Tibial artery (tissue), 4 donors: ENCODE results near the gene MED23.

Experiments used
- DNase-seq, 2 donors: peaks; one replicate each; pipeline ENCODE4 v3.0.0-alpha.2; 2019
- H3K27ac ChIP-seq, 2 donors: fragments of 200-600 bp; sonication (generic) in 1 of 2; 1 replicate in 1 of 2; 2 replicates in 1 of 2; pipeline ENCODE4 v1.5.1; 2018 to 2019; ENCODE audit warnings: mild to moderate bottlenecking in 1 of 2
- H3K27me3 ChIP-seq, 2 donors: fragments of 200-600 bp; sonication (generic) in 1 of 2; one replicate each; pipeline versions ENCODE4 v1.5.1 to v1.6.0; 2016 to 2019
- H3K36me3 ChIP-seq, 3 donors: fragments of 200-600 bp; sonication (generic) in 2 of 3; one replicate each; pipeline ENCODE4 v1.5.1; 2016 to 2019; ENCODE audit warnings: mild to moderate bottlenecking in 2 of 3
- H3K4me1 ChIP-seq, 4 donors: fragments of 200-600 bp; sonication (generic) in 2 of 4; 1 replicate in 3 of 4; 2 replicates in 1 of 4; pipeline ENCODE4 v1.5.1; 2016 to 2019
- H3K4me3 ChIP-seq, 2 donors: fragments of 200-600 bp; sonication (generic) in 1 of 2; 1 replicate in 1 of 2; 2 replicates in 1 of 2; pipeline ENCODE4 v1.5.1; 2018 to 2019; ENCODE audit warnings: mild to moderate bottlenecking in 2 of 2
- H3K9me3 ChIP-seq, 3 donors: fragments of 200-600 bp; sonication (generic) in 1 of 3; one replicate each; pipeline ENCODE4 v1.5.1; 2016 to 2019
- intact Hi-C: fragments of 100-400 bp; cut with DNase I; formaldehyde crosslinking; loops from one replicate; pipeline ENCODE4 v1.15.0; 2023; ENCODE audit warnings: low total_unique reads
- TF ChIP-seq, protein P1 (sequence below), 2 experiments: fragments of 200-600 bp in 1 of 2; fragments of 450-650 bp in 1 of 2; IDR thresholded peaks; one replicate each; pipeline ENCODE4 v1.5.1; 2017 to 2019; ENCODE audit warnings: antibody characterized with exemption in 2 of 2, mild to moderate bottlenecking in 1 of 2, moderate library complexity in 1 of 2

The MED23 gene

GRCh38 chr6:131658287-131658686 lies 30.2 kb upstream of the MED23 start:
- Histone ChIP-seq H3K36me3 (no peaks in the 10 kb centered on the region), H3K4me3 (no peak overlapping the region), H3K27me3 (no peaks in the 10 kb centered on the region), H3K9me3 (no peaks in the 10 kb centered on the region), H3K27ac (no peak overlapping the region), H3K4me1 (no peaks in the 10 kb centered on the region)
- TF ChIP-seq, protein P1, sequence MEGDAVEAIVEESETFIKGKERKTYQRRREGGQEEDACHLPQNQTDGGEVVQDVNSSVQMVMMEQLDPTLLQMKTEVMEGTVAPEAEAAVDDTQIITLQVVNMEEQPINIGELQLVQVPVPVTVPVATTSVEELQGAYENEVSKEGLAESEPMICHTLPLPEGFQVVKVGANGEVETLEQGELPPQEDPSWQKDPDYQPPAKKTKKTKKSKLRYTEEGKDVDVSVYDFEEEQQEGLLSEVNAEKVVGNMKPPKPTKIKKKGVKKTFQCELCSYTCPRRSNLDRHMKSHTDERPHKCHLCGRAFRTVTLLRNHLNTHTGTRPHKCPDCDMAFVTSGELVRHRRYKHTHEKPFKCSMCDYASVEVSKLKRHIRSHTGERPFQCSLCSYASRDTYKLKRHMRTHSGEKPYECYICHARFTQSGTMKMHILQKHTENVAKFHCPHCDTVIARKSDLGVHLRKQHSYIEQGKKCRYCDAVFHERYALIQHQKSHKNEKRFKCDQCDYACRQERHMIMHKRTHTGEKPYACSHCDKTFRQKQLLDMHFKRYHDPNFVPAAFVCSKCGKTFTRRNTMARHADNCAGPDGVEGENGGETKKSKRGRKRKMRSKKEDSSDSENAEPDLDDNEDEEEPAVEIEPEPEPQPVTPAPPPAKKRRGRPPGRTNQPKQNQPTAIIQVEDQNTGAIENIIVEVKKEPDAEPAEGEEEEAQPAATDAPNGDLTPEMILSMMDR (IDR thresholded peaks at IDR 0.05), result no peak
- DNase-seq, result no peak
- intact Hi-C loops, result no loop called here

DNA sequence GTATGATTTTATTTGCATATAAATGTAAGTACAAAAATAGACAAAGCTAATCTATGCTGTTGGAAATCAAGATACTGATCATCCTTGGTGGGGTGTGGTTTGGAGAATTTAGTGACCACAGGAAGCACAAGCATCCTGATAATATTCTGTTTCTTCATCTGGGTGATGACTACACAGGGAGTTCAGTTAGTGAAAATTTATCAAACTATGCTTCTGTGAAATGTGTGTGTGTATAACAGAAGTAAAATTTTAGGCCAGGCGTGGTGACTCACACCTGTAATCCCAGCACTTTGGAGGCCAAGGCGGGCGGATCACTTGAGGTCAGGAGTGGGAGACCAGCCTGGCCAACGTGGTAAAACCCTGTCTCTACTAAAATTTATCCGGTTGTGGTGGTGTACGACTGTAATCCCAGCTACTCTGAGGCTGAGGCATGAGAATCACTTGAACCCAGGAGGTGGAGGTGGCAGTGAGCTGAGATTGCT lies 29.6 kb upstream of the MED23 start:
- Histone ChIP-seq H3K27me3 (no peaks in the 10 kb centered on the region), H3K9me3 (no peaks in the 10 kb centered on the region), H3K4me3 (no peak overlapping the region), H3K36me3 (no peaks in the 10 kb centered on the region), H3K4me1 (no peaks in the 10 kb centered on the region), H3K27ac (no peak overlapping the region)
- DNase-seq, result no peak
- TF ChIP-seq, protein P1 (IDR thresholded peaks at IDR 0.05), result no peak
- intact Hi-C loops, result no loop called here

GRCh38 chr6:131657222-131657621 lies 29.2 kb upstream of the MED23 start:
- H3K27me3 ChIP-seq, result no peaks in the 10 kb centered on the region
- H3K9me3 ChIP-seq, result no peaks in the 10 kb centered on the region
- intact Hi-C loops, result no loop called here
- H3K27ac ChIP-seq, result no peak overlapping the region
- no peak for DNase-seq
- no peaks in the 10 kb centered on the region for H3K4me1 ChIP-seq
- H3K4me3 ChIP-seq, result no peak overlapping the region
- TF ChIP-seq, protein P1 (IDR thresholded peaks at IDR 0.05), result no peak
- no peaks in the 10 kb centered on the region for H3K36me3 ChIP-seq

DNA sequence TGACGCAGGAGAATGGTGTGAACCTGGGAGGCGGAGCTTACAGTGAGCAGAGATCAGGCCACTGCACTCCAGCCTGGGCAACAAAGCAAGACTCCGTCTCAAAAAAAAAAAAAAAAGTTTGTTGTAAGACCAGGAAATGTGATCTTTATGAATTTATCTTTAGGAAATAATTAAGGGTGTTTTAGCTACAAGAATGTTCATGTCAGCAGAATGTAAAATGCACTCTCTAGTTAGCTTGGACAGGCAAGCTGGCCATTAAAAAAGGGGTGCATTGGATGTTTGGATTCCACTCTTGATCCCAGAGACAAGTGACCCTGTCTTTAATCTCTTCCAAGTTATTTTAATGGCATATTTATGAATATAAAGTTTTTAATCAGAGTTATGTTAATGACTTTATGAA lies 28.6 kb upstream of the MED23 start:
- DNase-seq, result no peak
- intact Hi-C loops, result no loop called here

DNA sequence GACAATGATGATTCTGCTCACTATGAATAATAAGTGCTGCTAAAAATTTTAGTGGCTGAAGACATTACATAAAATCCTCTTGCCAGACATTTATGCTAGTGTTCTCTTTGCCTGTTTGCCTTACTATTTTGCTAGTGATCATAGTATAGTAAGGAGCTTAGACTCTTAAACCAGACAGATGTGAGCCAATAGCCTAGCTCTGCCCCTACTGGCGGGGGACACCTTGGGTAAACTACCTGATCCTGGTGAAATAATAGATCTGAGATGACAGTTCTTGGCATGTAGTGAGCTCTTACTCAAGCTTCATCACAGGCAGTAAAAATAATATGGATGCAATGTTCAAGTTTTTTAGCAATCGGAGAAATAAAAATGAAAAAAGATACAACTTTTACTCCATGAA lies 27.9 kb upstream of the MED23 start:
- TF ChIP-seq, protein P1 (IDR thresholded peaks at IDR 0.05), result no peak
- H3K9me3 ChIP-seq, result no peaks in the 10 kb centered on the region
- intact Hi-C loops, result no loop called here
- no peak overlapping the region for H3K4me3 ChIP-seq
- H3K36me3 ChIP-seq, result no peaks in the 10 kb centered on the region
- H3K27ac ChIP-seq, result no peak overlapping the region
- DNase-seq, result no peak
- H3K27me3 ChIP-seq, result no peaks in the 10 kb centered on the region
- no peaks in the 10 kb centered on the region for H3K4me1 ChIP-seq

More for the DNA sequence above, 28.6 kb upstream of the MED23 start:
- Histone ChIP-seq H3K4me3 (no peak overlapping the region), H3K4me1 (no peaks in the 10 kb centered on the region), H3K27me3 (no peaks in the 10 kb centered on the region), H3K9me3 (no peaks in the 10 kb centered on the region), H3K36me3 (no peaks in the 10 kb centered on the region), H3K27ac (no peak overlapping the region)
- TF ChIP-seq, protein P1 (IDR thresholded peaks at IDR 0.05), result no peak

DNA sequence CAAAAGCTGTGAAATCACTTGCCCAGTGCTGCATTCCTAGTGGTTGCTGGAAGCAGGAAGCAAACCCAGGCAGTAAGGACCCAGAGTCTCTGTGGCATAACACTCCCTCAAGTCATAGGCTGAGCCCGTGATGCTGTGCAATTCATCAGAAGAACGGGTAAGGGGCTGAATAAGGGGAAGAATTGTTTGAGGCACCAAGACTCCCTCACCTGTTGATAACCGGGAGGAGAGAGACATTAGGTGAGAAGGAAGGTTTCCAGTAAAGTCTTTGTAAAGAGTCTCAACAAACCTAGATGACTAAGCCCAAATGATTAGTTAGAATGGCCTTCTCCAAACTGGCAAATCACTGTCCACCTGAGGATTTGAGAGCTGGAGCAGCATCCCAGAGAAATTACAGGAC lies 27.3 kb upstream of the MED23 start:
- DNase-seq, result no peak
- Histone ChIP-seq H3K9me3 (no peaks in the 10 kb centered on the region), H3K27ac (no peak overlapping the region), H3K4me3 (no peak overlapping the region), H3K27me3 (no peaks in the 10 kb centered on the region), H3K36me3 (no peaks in the 10 kb centered on the region), H3K4me1 (no peaks in the 10 kb centered on the region)
- intact Hi-C loops, result no loop called here
- TF ChIP-seq, protein P1 (IDR thresholded peaks at IDR 0.05), result no peak
